ENCODE results near the gene STXBP1.
"Not testable (repeated sequence)": the region's sequence is repeated elsewhere in the genome, so short reads cannot be mapped to it uniquely, and the experiment has no call there.

The STXBP1 gene

GRCh38 chr9:127578627-127578951 lies 33.5 kb upstream of the STXBP1 start:
- DNase-seq (ENCODE audit: low read depth in 2 of 2): no peak

GRCh38 chr9:127578952-127579853 lies 32.9 kb upstream of the STXBP1 start:
- DNase-seq (ENCODE audit: low read depth in 2 of 2): peak; percentile 72 to 75

- no peak for DNase-seq (ENCODE audit: low read depth in 2 of 2)
These were observed 31.7 kb upstream of the STXBP1 start for GRCh38 chr9:127580366-127580765.

- no peak for DNase-seq (ENCODE audit: low read depth in 2 of 2)
These were observed 31.1 kb upstream of the STXBP1 start for GRCh38 chr9:127580879-127581475.

GRCh38 chr9:127584474-127584805 lies 27.6 kb upstream of the STXBP1 start:
- DNase-seq (ENCODE audit: low read depth in 2 of 2): not testable (repeated sequence)

- DNase-seq (ENCODE audit: low read depth in 2 of 2): no peak
These were observed 26.8 kb upstream of the STXBP1 start for GRCh38 chr9:127585161-127585819.

- DNase-seq (ENCODE audit: low read depth in 2 of 2): no peak
These were observed 26.0 kb upstream of the STXBP1 start for GRCh38 chr9:127586096-127586495.

- peak in 1 of 2 donors; percentile 53 for DNase-seq (ENCODE audit: low read depth in 2 of 2)
These were observed 25.5 kb upstream of the STXBP1 start for GRCh38 chr9:127586537-127586936.

- no peak for DNase-seq (ENCODE audit: low read depth in 2 of 2)
These were observed 24.1 kb upstream of the STXBP1 start for GRCh38 chr9:127587966-127588365.

GRCh38 chr9:127588740-127589506 lies 23.2 kb upstream of the STXBP1 start:
- no peak for DNase-seq (ENCODE audit: low read depth in 2 of 2)

GRCh38 chr9:127589955-127590370 lies 22.1 kb upstream of the STXBP1 start:
- no peak for DNase-seq (ENCODE audit: low read depth in 2 of 2)

- no peak for DNase-seq (ENCODE audit: low read depth in 2 of 2)
These were observed 16.5 kb upstream of the STXBP1 start for GRCh38 chr9:127595611-127596010.

GRCh38 chr9:127598839-127599549 lies 13.1 kb upstream of the STXBP1 start:
- DNase-seq (ENCODE audit: low read depth in 2 of 2): no peak

- DNase-seq (ENCODE audit: low read depth in 2 of 2): no peak
These were observed 12.6 kb upstream of the STXBP1 start for GRCh38 chr9:127599550-127599891.

GRCh38 chr9:127603226-127603625 lies 8.9 kb upstream of the STXBP1 start:
- no peak for DNase-seq (ENCODE audit: low read depth in 2 of 2)

GRCh38 chr9:127606043-127606442 lies 6.0 kb upstream of the STXBP1 start:
- DNase-seq (ENCODE audit: low read depth in 2 of 2): no peak

GRCh38 chr9:127608104-127608966 lies 3.7 kb upstream of the STXBP1 start:
- peak; percentile 43 to 70 for DNase-seq (ENCODE audit: low read depth in 2 of 2)

GRCh38 chr9:127611603-127611898 lies 526 bp upstream of the STXBP1 start:
- no peak for DNase-seq (ENCODE audit: low read depth in 2 of 2)

- DNase-seq (ENCODE audit: low read depth in 2 of 2): no peak
These were observed 984 bp downstream of the STXBP1 start for GRCh38 chr9:127612939-127613582.

GRCh38 chr9:127613583-127613954 lies 1.5 kb downstream of the STXBP1 start:
- no peak for DNase-seq (ENCODE audit: low read depth in 2 of 2)

Data from stimulated activated CD4-positive, alpha-beta T cell treated with anti-CD3 and anti-CD28 coated beads, Interleukin-15, amount 100 ng/mL, for 48 hours (primary cell).